HG03571 (cell line): Measurements from ENCODE around the gene ACSF3.

Experiments used
- ATAC-seq: cut with Tn5 transposase; IDR thresholded peaks from one replicate; pipeline ENCODE4 v1.9.1; 2021; ENCODE audit not compliant: unreplicated experiment

Gene ACSF3

GRCh38 chr16:89198417-89199240 is 105.0 kb downstream of the ACSF3 start:
- no peak for ATAC-seq

- no peak for ATAC-seq
These were observed 105.8 kb downstream of the ACSF3 start for GRCh38 chr16:89199241-89200123.

- no peak for ATAC-seq
These were observed 106.6 kb downstream of the ACSF3 start, which contains the start of gene SLC22A31 for GRCh38 chr16:89200124-89200849. Gene SLC22A31, minus strand, starts transcription at chr16:89200537. Its CDS starts 36 bp downstream, at chr16:89200501.

DNA sequence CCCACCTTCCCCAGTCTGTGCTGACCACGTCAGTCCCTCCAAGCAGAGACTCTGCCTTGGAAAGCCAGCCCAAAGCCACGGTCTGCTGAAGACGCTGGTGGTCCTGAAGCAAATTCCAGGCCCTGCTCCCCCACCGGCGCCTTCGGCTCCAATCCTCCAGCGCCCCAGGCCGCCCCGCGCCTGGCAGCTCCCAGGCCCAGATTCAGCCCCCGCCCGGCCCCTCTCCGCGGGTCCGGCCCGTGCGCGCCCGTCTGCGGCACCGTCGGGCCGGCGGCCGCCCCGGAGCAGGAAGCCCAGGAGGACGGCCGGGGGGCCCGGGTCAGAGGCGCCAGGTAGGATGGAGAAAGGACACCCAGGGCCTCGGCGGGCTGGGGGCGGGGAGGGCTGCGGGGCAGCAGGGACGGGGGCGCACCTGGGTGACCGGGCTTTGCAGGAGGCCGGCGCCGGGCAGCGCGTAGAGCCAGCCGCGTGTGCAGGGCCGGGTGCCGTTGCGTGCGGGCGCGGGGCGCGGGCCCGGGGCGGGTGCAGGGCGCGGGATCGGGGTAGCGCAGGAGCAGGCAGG is 107.3 kb downstream of the ACSF3 start:
- no peak for ATAC-seq

- ATAC-seq, result no peak
These were observed 108.1 kb downstream of the ACSF3 start for GRCh38 chr16:89201439-89202377.

- ATAC-seq, result no peak
These were observed 109.0 kb downstream of the ACSF3 start for GRCh38 chr16:89202422-89203215.
